ENCODE data around the gene FBXO15.

FBXO15 gene

DNA sequence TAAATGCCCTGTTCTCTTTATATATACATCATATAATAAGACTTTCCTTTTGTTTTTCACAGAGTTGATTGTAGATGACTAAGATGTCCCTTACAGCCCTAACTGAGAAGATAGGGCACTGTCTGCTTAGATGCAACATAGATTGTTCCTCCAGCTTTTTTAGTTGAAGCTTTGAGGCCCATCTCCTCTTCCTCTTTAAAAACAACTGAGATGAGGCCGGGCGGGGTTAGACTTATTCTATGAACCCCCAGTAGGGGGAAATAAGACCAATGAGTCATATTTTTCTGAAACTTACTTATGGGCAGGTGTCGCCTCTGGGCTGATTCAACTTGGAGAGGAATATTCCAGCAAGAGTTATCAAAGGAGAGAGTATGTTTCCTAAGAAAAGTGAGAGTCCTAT lies 84.6 kb downstream of the FBXO15 start:
- no peak for DNase-seq (ENCODE audit: low spot score)

DNA sequence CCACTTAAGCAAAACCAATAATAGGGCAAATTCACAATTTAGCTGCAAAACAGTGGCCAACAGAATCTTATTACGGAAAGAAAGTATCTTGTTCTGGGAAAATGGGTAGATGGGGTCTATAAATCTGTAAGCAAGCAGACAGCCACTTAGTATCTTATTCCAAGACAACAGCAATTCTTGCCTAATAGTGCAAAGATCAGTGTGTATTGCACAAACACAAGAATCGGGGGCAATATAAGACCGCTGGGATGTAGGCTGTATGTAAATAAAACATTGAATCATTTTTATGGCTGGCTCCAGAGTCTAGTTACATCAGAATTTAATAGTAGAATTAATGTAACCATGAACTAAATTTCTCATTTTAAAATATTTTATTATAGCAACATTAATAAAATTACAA lies 85.6 kb downstream of the FBXO15 start:
- no peak for DNase-seq (ENCODE audit: low spot score)

- DNase-seq (ENCODE audit: low spot score): no peak
These were observed 87.1 kb downstream of the FBXO15 start for GRCh38 chr18:74060579-74060978.

DNA sequence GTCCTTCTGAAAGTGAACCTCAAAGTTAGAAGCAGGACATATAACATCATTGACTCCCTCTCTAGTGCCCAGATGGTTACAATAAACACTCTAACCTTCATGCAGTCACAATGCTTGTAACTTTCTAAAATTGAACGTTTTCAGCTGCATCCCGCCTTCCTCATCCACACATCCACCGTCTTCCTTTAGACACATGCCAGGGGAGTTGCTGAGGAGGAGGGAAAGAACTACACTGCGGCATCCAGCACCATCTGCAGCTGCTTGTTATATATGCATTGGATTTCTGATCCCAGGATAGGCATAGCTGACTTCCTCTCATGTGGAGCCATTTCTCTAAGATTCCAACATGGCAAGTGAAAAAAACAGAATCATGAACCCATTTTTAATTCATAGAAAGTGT lies 96.8 kb downstream of the FBXO15 start:
- DNase-seq (ENCODE audit: low spot score): no peak

GRCh38 chr18:74040459-74041332 lies 106.9 kb downstream of the FBXO15 start:
- DNase-seq (ENCODE audit: low spot score): peak; percentile 53

GRCh38 chr18:74040008-74040407 lies 107.6 kb downstream of the FBXO15 start:
- no peak for DNase-seq (ENCODE audit: low spot score)

DNA sequence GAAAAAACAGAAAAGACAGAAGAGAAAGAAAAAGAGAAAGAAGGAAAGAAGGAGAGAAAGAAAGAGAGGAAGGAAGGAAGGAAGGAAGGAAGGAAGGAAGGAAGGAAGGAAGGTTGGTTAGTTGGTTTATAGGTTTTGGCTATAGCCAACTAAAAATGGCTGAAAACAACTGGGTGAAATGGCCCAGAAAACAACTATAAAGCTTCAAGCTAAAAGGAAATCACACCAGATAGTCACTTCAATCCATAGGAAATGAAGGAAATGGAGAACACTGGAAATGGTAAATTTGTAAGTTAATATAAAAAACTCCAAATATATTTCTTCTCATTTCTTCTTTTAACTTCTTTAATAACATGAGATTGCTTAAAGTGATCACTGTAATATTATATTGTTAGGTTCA lies 118.5 kb downstream of the FBXO15 start:
- DNase-seq (ENCODE audit: low spot score): no peak
